GM12878 (cell line): Measurements from ENCODE around the gene USP15. TPM values are rescaled to one million over a fixed set of nuclear protein-coding genes. Genes with fewer than 3 reads are reported as not detected.
"Not testable (repeated sequence)": the region's sequence is repeated elsewhere in the genome, so short reads cannot be mapped to it uniquely, and the experiment has no call there.

Experiments used
- ATAC-seq: fragments of 200-7000 bp; cut with Tn5 transposase; 3 replicates; pipeline ENCODE4 v1.9.1; 2020; ENCODE audit warnings: mild to moderate bottlenecking, moderate library complexity
- BruUV-seq: library from RNA; stranded (reverse); fragments of 400-500 nt; replicated peaks from 2 replicates; lab custom pipeline; 2021; lab: Mats Ljungman, UMichigan
- CTCF ChIA-PET: fragments of 300-600 bp; sonication (Branson Sonifier 250); formaldehyde crosslinking; extraction: SDS; loops from one replicate; lab custom pipeline; 2021; ENCODE audit warnings: inconsistent platforms; lab: Yijun Ruan, JAX
- POLR2A ChIA-PET: fragments of 350-600 bp; formaldehyde crosslinking; extraction: SDS; loops from one replicate; lab custom pipeline; 2021; ENCODE audit warnings: inconsistent platforms; lab: Charles Lee
- RAD21 ChIA-PET: fragments of 300-600 bp; sonication (Branson Sonifier 250); formaldehyde crosslinking; loops from one replicate; lab custom pipeline; 2023; ENCODE audit warnings: antibody characterized with exemption; ENCODE audit not compliant: unreplicated experiment; lab: Charles Lee
- SMC1A ChIA-PET: fragments of 300-600 bp; sonication (Branson Sonifier 250); formaldehyde crosslinking; loops from one replicate; lab custom pipeline; 2023; ENCODE audit not compliant: unreplicated experiment, uncharacterized antibody; lab: Charles Lee
- DNase-seq: peaks from one replicate; pipeline ENCODE4 v3.0.0-alpha.2; 2011; ENCODE audit warnings: low read depth, low spot score
- FAIRE-seq: peaks from 3 replicates; lab custom pipeline; 2011; peaks lifted over from hg19 to GRCh38; lab: Jason Lieb, UNC
- H2AFZ ChIP-seq: 2 replicates; pipeline ENCODE4 v1.6.0; 2011; ENCODE audit warnings: low read depth, low read length, control low read depth; ENCODE audit not compliant: control insufficient read depth
- H3K27ac ChIP-seq: 2 replicates; pipeline ENCODE4 v1.5.1; 2011; ENCODE audit warnings: control low read depth; ENCODE audit not compliant: control insufficient read depth, insufficient read depth
- H3K27me3 ChIP-seq, 2 experiments: replicated peaks in 1 of 2; 2 replicates each; pipeline versions ENCODE4 v1.6.0 to v1.6.1; 2011; ENCODE audit warnings: low read length in 1 of 2; ENCODE audit not compliant: control insufficient read depth in 2 of 2, insufficient read depth in 2 of 2
- H3K36me3 ChIP-seq, 2 experiments: 2 replicates each; pipeline ENCODE4 v1.5.1; 2011; ENCODE audit warnings: low read length in 1 of 2; ENCODE audit not compliant: control insufficient read depth in 2 of 2, insufficient read depth in 2 of 2
- H3K4me1 ChIP-seq: 2 replicates; pipeline ENCODE4 v1.6.1; 2011; ENCODE audit warnings: mild to moderate bottlenecking, low read length, moderate library complexity, mixed read lengths; ENCODE audit not compliant: control insufficient read depth, insufficient read depth
- H3K4me2 ChIP-seq: 2 replicates; pipeline ENCODE4 v1.6.0; 2011; ENCODE audit warnings: control low read depth; ENCODE audit not compliant: control insufficient read depth, insufficient read depth
- H3K4me3 ChIP-seq: fragments of 200-600 bp; sonication (generic); 2 replicates; pipeline ENCODE4 v1.5.1; 2016
- H3K79me2 ChIP-seq: 2 replicates; pipeline ENCODE4 v1.6.0; 2011; ENCODE audit warnings: low read length; ENCODE audit not compliant: control insufficient read depth, insufficient read depth
- H3K9ac ChIP-seq: 2 replicates; pipeline ENCODE4 v1.8.0; 2011; ENCODE audit warnings: low read length, control low read depth, mixed read lengths; ENCODE audit not compliant: control insufficient read depth, insufficient read depth
- H3K9me3 ChIP-seq: replicated peaks from 3 replicates; pipeline ENCODE4 v1.5.1; 2011; ENCODE audit warnings: mild to moderate bottlenecking, low read length; ENCODE audit not compliant: control insufficient read depth, insufficient read depth
- H4K20me1 ChIP-seq: 2 replicates; pipeline ENCODE4 v1.6.0; 2011; ENCODE audit not compliant: control insufficient read depth, insufficient read depth
- WGBS: methylation state at CpG from one replicate; pipeline ENCODE4 v1.1.6; 2016; ENCODE audit warnings: low lambda C conversion rate; ENCODE audit not compliant: insufficient replicate concordance, insufficient coverage; ENCODE audit errors: missing lambda C conversion rate; 5-methylcytosine and 5-hydroxymethylcytosine counted together
- in situ Hi-C: fragments of 300-500 bp; cut with MboI; formaldehyde crosslinking; loops from 9 replicates; pipeline ENCODE4 v1.14.3; 2018; ENCODE audit warnings: mixed read lengths
- intact Hi-C: fragments of 100-400 bp; cut with micrococcal nuclease; formaldehyde crosslinking; loops from one replicate; pipeline ENCODE4 v1.14.2; 2022; ENCODE audit not compliant: unreplicated experiment
- polyA plus RNA-seq, 11 experiments: library from polyadenylated mRNA; depleted of rRNA in 4 of 11; unstranded in 6 of 11; stranded (reverse) in 5 of 11; fragments of >200 nt; fragmentation: Nextera tagmentation in 4 of 11; fragmentation: Illumina TruSeq in 1 of 11; extraction: Ambion mirVana in 4 of 11; extraction: Trizol in 1 of 11; gene quantifications; 1 replicate in 1 of 11; 2 replicates in 10 of 11; pipeline versions ENCODE4 v1.2.1 to v1.2.3, GENCODE V29; 2011 to 2016; ENCODE audit warnings: inconsistent platforms in 2 of 11, missing spikeins in 2 of 11, low read depth in 1 of 11
- total RNA-seq, 4 experiments: library from RNA; depleted of rRNA in 3 of 4; stranded (reverse); fragments of >200 nt in 3 of 4; fragmentation: Illumina TruSeq in 1 of 4; extraction: Trizol in 1 of 4; gene quantifications; 2 replicates each; pipeline versions ENCODE4 v1.2.1 to v1.2.3, GENCODE V29; 2013 to 2021

USP15 gene
- total and polyA plus RNA-seq, 10 of the 15 experiments (the other 5 are each of a cell fraction or from before 2014, with no cell fraction given) = 57.6 to 101 (median 90.2) TPM

GRCh38 chr12:62342614-62343303 is 82.6 kb downstream of the USP15 start:
- H3K79me2 ChIP-seq, intact Hi-C loops, CTCF ChIA-PET, ATAC-seq, H3K9me3 ChIP-seq, FAIRE-seq, H3K4me3 ChIP-seq, H3K27ac ChIP-seq, BruUV-seq, RAD21 ChIA-PET, H3K4me2 ChIP-seq, H3K27me3 ChIP-seq, H3K4me1 ChIP-seq, H4K20me1 ChIP-seq, H2AFZ ChIP-seq, POLR2A ChIA-PET, DNase-seq, in situ Hi-C loops, H3K9ac ChIP-seq: not testable (repeated sequence)
- WGBS = 96% methylated on average over 10 of the region's 10 CpGs
- SMC1A ChIA-PET = interaction anchor here (1.2 kb wide), 1 partner anchor 18 kb away, joined by 3 read pairs; no protein-coding TSS in a partner anchor
- peaks cover 6 to 15% of the 10 kb centered on the region in 2 experiments; a peak in 2 of 4 replicates for H3K36me3 ChIP-seq

GRCh38 chr12:62343304-62344120 is 83.3 kb downstream of the USP15 start:
- H3K9ac ChIP-seq, H2AFZ ChIP-seq, H3K4me3 ChIP-seq, H3K79me2 ChIP-seq, H3K27ac ChIP-seq, H3K4me1 ChIP-seq, BruUV-seq, FAIRE-seq, DNase-seq, H4K20me1 ChIP-seq, POLR2A ChIA-PET, in situ Hi-C loops, H3K4me2 ChIP-seq, intact Hi-C loops, RAD21 ChIA-PET, ATAC-seq, H3K27me3 ChIP-seq, H3K9me3 ChIP-seq: not testable (repeated sequence)
- CTCF ChIA-PET = interaction anchor here (0.8 kb wide), 1 partner anchor 72 kb away, joined by 3 read pairs; no protein-coding TSS in a partner anchor
- 84% methylated on average over 9 of the region's 9 CpGs for WGBS
- SMC1A ChIA-PET = interaction anchor here (1.5 kb wide), 1 partner anchor 9 kb away, joined by 3 read pairs; no protein-coding TSS in a partner anchor
- H3K36me3 ChIP-seq = peaks cover 6 to 15% of the 10 kb centered on the region in 2 experiments; a peak in 2 of 4 replicates

GRCh38 chr12:62344731-62345556 is 84.7 kb downstream of the USP15 start:
- intact Hi-C loops, H3K9me3 ChIP-seq, RAD21 ChIA-PET, H3K27me3 ChIP-seq, H2AFZ ChIP-seq, H3K4me3 ChIP-seq, H3K9ac ChIP-seq, BruUV-seq, DNase-seq, in situ Hi-C loops, FAIRE-seq, H3K4me1 ChIP-seq, H3K79me2 ChIP-seq, ATAC-seq, H4K20me1 ChIP-seq, H3K4me2 ChIP-seq, CTCF ChIA-PET, H3K27ac ChIP-seq: not testable (repeated sequence)
- 100% methylated on average over 4 of the region's 4 CpGs for WGBS
- H3K36me3 ChIP-seq = peaks cover 6 to 15% of the 10 kb centered on the region in 2 experiments; a peak in 2 of 4 replicates
- SMC1A ChIA-PET = interaction anchor here (1.5 kb wide), 1 partner anchor 11 kb away, joined by 3 read pairs; no protein-coding TSS in a partner anchor
- POLR2A ChIA-PET = interaction anchor here (1.1 kb wide), 1 partner anchor 94 kb away, joined by 3 read pairs; no protein-coding TSS in a partner anchor
